Parathyroid adenoma (tissue), 2 donors: ENCODE measurements around the gene MMEL1.
A peak's percentile ranks its signal among the peaks of the same experiment; 100 is the strongest.
"Not testable (repeated sequence)": the region's sequence is repeated elsewhere in the genome, so short reads cannot be mapped to it uniquely, and the experiment has no call there.

Source experiments
- H2AFZ ChIP-seq: fragments of 300-600 bp; sonication (generic); one replicate; pipeline ENCODE4 v1.7.0; 2017; ENCODE audit warnings: antibody characterized with exemption, mild to moderate bottlenecking
- H3K27ac ChIP-seq: fragments of 300-600 bp; sonication (generic); one replicate; pipeline ENCODE4 v1.7.0; 2017
- H3K27me3 ChIP-seq: fragments of 300-600 bp; sonication (generic); one replicate; pipeline ENCODE4 v1.7.0; 2017; ENCODE audit warnings: low read length; ENCODE audit not compliant: control insufficient read depth, insufficient read depth
- H3K36me3 ChIP-seq: fragments of 300-600 bp; sonication (generic); one replicate; pipeline ENCODE4 v1.7.0; 2017; ENCODE audit warnings: low read length; ENCODE audit not compliant: control insufficient read depth, insufficient read depth
- H3K4me1 ChIP-seq: fragments of 300-600 bp; sonication (generic); one replicate; pipeline ENCODE4 v1.7.0; 2017; ENCODE audit warnings: control low read depth
- H3K4me2 ChIP-seq: fragments of 300-600 bp; sonication (generic); one replicate; pipeline ENCODE4 v1.7.0; 2017; ENCODE audit warnings: low read length
- H3K4me3 ChIP-seq: fragments of 300-600 bp; sonication (generic); one replicate; pipeline ENCODE4 v1.7.0; 2017; ENCODE audit warnings: low read depth, low read length
- H3K79me2 ChIP-seq: fragments of 300-600 bp; sonication (generic); one replicate; pipeline ENCODE4 v1.7.0; 2017; ENCODE audit warnings: control low read depth
- H3K9ac ChIP-seq: fragments of 300-600 bp; sonication (generic); one replicate; pipeline ENCODE4 v1.7.0; 2017; ENCODE audit warnings: mild to moderate bottlenecking
- H3K9me3 ChIP-seq: fragments of 300-600 bp; sonication (generic); one replicate; pipeline ENCODE4 v1.7.0; 2017; ENCODE audit warnings: low read length; ENCODE audit not compliant: control insufficient read depth
- CTCF ChIP-seq: fragments of 300-600 bp; sonication (generic); IDR thresholded peaks from one replicate; pipeline ENCODE4 v1.7.0; 2017; ENCODE audit warnings: antibody characterized with exemption, mild to moderate bottlenecking
- donor health status: primary hyperparathyroidism.

The MMEL1 gene

DNA sequence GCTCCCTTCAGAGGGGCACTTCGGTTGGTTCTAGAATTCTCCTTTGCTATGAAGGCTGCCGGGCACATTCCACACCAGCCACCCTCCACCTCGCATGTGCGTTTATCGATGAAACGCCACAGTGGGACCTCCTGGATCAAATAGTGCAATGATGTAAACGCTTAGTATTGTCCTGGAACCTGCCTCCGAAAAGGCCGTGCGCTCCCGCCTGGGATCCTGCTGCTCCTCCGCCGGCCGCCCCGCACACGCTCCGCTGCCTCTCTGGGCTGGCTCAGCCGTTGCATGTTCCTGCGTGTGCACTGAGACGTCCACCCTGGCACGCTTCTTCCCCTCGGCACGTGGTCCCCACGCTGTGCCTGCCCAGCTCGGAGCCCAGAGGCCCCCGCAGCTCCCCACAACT, 80.6 kb downstream of the MMEL1 start:
- Histone ChIP-seq H2AFZ (no peak overlapping the region), H3K4me2 (no peak overlapping the region), H3K4me3 (no peak overlapping the region), H3K9me3 (no peaks in the 10 kb centered on the region), H3K9ac (no peak overlapping the region), H3K36me3 (no peaks in the 10 kb centered on the region), H3K27me3 (no peaks in the 10 kb centered on the region), H3K4me1 (peaks cover 9% of the 10 kb centered on the region), H3K79me2 (no peaks in the 10 kb centered on the region), H3K27ac (no peak overlapping the region)
- no peak for TF ChIP-seq CTCF

GRCh38 chr1:2551544-2551943, 81.3 kb downstream of the MMEL1 start:
- not testable (repeated sequence) for H3K27ac ChIP-seq, H3K4me3 ChIP-seq, H3K79me2 ChIP-seq, H3K36me3 ChIP-seq, H3K4me1 ChIP-seq, H3K4me2 ChIP-seq, H3K9ac ChIP-seq, H2AFZ ChIP-seq, H3K27me3 ChIP-seq, H3K9me3 ChIP-seq

DNA sequence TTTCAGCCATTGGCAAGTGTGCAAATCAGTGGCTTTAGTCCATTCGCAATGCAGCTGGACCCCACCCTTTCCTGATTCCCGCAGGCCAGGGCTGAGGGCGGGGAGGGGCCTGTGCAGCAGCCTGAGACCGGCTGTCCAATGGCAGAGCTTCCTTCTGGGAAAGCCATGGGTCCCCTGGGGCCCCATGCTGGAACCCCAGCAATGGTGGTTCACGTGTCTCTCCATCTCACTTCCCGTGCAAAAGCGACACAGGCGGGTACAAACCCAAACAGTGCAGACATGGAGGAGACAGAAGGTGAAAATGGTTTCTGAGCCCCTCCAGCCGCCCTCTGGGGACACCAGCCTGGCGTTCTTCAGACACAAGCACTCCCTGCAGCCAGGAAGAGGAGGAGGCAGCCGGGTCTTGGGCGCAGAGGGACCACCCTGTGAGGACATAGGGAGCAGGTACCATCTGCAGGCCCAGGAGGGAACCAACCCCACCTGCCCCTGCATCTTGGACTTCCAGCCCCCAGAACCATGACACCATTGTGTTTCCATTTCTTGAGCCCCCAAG, 82.4 kb downstream of the MMEL1 start:
- not testable (repeated sequence) for H3K9me3 ChIP-seq, H3K27me3 ChIP-seq, H3K4me2 ChIP-seq, H2AFZ ChIP-seq, H3K79me2 ChIP-seq, H3K27ac ChIP-seq, H3K4me3 ChIP-seq, H3K9ac ChIP-seq, H3K36me3 ChIP-seq
- H3K4me1 ChIP-seq, result peaks cover 14% of the 10 kb centered on the region

- Histone ChIP-seq H3K4me2 (peak overlapping the region; percentile 68), H3K4me1 (peaks cover 12% of the 10 kb centered on the region), H3K4me3 (peak overlapping the region; percentile 45), H3K27ac (peak overlapping the region; percentile 95)
- not testable (repeated sequence) for H3K36me3 ChIP-seq, H3K9me3 ChIP-seq, H2AFZ ChIP-seq, H3K9ac ChIP-seq, H3K27me3 ChIP-seq, H3K79me2 ChIP-seq
These were observed 83.3 kb downstream of the MMEL1 start for GRCh38 chr1:2549367-2550029.

DNA sequence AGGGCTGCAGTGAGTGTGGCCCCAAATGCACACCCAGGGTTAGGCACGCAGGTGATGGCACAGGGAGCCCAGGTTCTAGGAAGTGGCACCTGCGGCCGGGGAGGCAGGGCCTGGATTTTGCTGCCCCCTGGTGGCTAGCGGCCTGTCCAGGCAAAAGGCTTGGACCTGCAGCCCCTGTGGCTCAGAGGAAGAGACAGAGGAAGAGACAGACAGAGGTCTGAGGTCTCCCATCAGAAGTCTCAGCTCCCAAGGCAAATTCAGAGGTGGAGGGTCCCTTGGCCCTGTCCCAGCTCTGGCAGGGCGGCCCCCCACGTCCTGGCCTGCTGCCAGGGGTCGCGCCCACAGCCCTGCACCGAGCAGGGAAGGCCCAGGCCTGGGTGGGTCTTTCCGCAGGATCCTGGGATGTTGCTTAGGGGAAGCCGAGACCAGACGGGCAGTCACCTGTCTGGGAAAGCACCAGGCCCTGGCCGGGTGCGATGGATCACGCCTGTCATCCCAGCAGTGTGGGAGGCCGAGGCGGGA, 84.7 kb downstream of the MMEL1 start:
- no peak overlapping the region for H3K9ac ChIP-seq

More for the DNA sequence above, 84.7 kb downstream of the MMEL1 start:
- Histone ChIP-seq H3K79me2 (no peaks in the 10 kb centered on the region), H3K36me3 (no peaks in the 10 kb centered on the region), H3K27ac (peak overlapping the region; percentile 95), H3K27me3 (no peaks in the 10 kb centered on the region), H3K9me3 (no peaks in the 10 kb centered on the region), H2AFZ (peak overlapping the region; percentile 41), H3K4me3 (peak overlapping the region; percentile 45), H3K4me1 (peaks cover 12% of the 10 kb centered on the region), H3K4me2 (peak overlapping the region; percentile 88)
- peak; percentile 79 for TF ChIP-seq CTCF
